Measurements from ENCODE around the gene RABGAP1L. TPM values are rescaled to one million over a fixed set of nuclear protein-coding genes. Genes with fewer than 3 reads are reported as not detected.

Gene RABGAP1L
- polyA plus RNA-seq, 3 donors, result 35.2 to 75.3 (median 63.3) TPM

DNA sequence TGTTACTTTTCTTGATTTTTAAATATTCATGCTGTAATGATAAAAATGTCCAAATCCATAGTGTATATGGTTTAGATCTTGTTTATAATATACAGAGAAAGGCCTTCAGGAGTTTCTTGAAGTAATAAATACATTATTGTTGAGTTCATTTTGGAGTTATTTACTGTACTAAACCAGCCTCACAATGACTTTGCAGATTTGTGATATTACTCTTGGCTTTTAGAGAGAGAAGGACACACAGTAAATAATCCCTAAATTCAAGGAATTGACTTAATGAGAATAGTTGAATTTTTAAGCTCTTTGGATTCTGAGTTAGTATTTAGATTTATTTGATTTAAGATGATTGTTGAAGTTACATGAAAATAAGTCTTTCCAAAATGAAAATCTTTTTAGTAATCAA lies 38.9 kb downstream of the RABGAP1L start:
- Mint-ChIP-seq H3K4me1 (peaks cover 8% of the 10 kb centered on the region), H3K36me3 (peaks cover 0 to 10% of the 10 kb centered on the region in 2 donors), H3K27ac (no peak overlapping the region), H3K27me3 (ENCODE audit: low read depth in 3 of 3) (no peaks in the 10 kb centered on the region), H3K9me3 (peaks cover 0 to 8% (median 1%) of the 10 kb centered on the region in 7 donors), H3K4me3 (no peak overlapping the region)
- Histone ChIP-seq H3K27me3 (ENCODE audit: control insufficient read depth in 2 of 2, insufficient read depth in 2 of 2, low read length in 2 of 2) (no peaks in the 10 kb centered on the region), H3K4me3 (replicated peaks in 1 of 3; ENCODE audit: low read depth in 2 of 3, low read length in 3 of 3) (no peak overlapping the region), H3K4me2 (replicated peaks; ENCODE audit: extremely low read depth, low read length, poor library complexity, severe bottlenecking) (no peak overlapping the region), H3K9me3 (replicated peaks in 1 of 2; ENCODE audit: control insufficient read depth in 1 of 2, insufficient read depth in 1 of 2, low read length in 2 of 2) (peaks cover 0 to 2% of the 10 kb centered on the region in 2 donors), H2AFZ (ENCODE audit: insufficient read depth, low read depth, low read length, poor library complexity, severe bottlenecking) (no peak overlapping the region), H4K20me1 (ENCODE audit: insufficient read depth, low read length) (peaks cover 4% of the 10 kb centered on the region), H3K4me1 (ENCODE audit: control insufficient read depth in 1 of 2, insufficient read depth in 2 of 2, low read length in 2 of 2) (no peaks in the 10 kb centered on the region), H3K79me2 (ENCODE audit: insufficient read depth, low read length) (no peaks in the 10 kb centered on the region), H3K9ac (ENCODE audit: insufficient read depth, low read length, poor library complexity, severe bottlenecking) (no peak overlapping the region), H3K27ac (ENCODE audit: low read depth in 1 of 2, low read length in 2 of 2) (no peak overlapping the region), H3K36me3 (replicated peaks in 1 of 2; ENCODE audit: control insufficient read depth in 1 of 2, insufficient read depth in 2 of 2, low read length in 2 of 2) (no peaks in the 10 kb centered on the region)
- DNase-seq, result no peak
- TF ChIP-seq, protein P1, sequence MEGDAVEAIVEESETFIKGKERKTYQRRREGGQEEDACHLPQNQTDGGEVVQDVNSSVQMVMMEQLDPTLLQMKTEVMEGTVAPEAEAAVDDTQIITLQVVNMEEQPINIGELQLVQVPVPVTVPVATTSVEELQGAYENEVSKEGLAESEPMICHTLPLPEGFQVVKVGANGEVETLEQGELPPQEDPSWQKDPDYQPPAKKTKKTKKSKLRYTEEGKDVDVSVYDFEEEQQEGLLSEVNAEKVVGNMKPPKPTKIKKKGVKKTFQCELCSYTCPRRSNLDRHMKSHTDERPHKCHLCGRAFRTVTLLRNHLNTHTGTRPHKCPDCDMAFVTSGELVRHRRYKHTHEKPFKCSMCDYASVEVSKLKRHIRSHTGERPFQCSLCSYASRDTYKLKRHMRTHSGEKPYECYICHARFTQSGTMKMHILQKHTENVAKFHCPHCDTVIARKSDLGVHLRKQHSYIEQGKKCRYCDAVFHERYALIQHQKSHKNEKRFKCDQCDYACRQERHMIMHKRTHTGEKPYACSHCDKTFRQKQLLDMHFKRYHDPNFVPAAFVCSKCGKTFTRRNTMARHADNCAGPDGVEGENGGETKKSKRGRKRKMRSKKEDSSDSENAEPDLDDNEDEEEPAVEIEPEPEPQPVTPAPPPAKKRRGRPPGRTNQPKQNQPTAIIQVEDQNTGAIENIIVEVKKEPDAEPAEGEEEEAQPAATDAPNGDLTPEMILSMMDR (IDR thresholded peaks at IDR 0.05), result no peak
- intact Hi-C loops (cut with micrococcal nuclease), result no loop called here

DNA sequence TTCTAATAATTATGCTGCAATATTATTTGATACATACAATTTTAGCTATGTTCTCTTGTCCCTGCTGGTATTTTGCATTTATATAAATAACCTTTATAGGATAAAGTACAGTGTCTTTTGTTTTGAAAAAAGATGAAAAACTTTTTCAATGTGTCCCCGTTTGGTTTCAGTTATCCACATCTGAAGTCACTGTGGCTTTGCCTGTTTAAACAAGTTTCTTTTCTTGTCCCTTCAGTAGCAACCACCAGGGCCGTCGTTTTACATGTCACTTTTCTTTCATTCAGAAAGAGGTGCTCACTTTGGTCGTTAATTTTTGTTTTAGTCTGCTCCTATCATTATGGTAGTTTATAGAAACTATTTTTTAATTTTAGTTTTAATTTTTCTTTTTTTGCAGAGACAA lies 41.4 kb downstream of the RABGAP1L start:
- intact Hi-C loops (cut with micrococcal nuclease), result no loop called here
- no peak overlapping the region for H3K4me3 Mint-ChIP-seq
- peaks cover 14% of the 10 kb centered on the region for H3K4me1 Mint-ChIP-seq
- no peaks in the 10 kb centered on the region for H3K27me3 ChIP-seq (ENCODE audit: control insufficient read depth in 2 of 2, insufficient read depth in 2 of 2, low read length in 2 of 2)
- peaks cover 4 to 29% (median 14%) of the 10 kb centered on the region in 7 donors for H3K9me3 Mint-ChIP-seq
- no peaks in the 10 kb centered on the region for H4K20me1 ChIP-seq (ENCODE audit: insufficient read depth, low read length)
- no peak overlapping the region for H3K9ac ChIP-seq (ENCODE audit: insufficient read depth, low read length, poor library complexity, severe bottlenecking)
- H3K79me2 ChIP-seq (ENCODE audit: insufficient read depth, low read length), result peaks cover 10% of the 10 kb centered on the region
- no peak for DNase-seq
- H3K4me3 ChIP-seq (replicated peaks in 1 of 3; ENCODE audit: low read depth in 2 of 3, low read length in 3 of 3), result no peak overlapping the region
- no peaks in the 10 kb centered on the region for H3K36me3 ChIP-seq (replicated peaks in 1 of 2; ENCODE audit: control insufficient read depth in 1 of 2, insufficient read depth in 2 of 2, low read length in 2 of 2)
- no CpG with 5 or more reads among the region's 4 CpGs for WGBS (ENCODE audit: insufficient coverage)
- H2AFZ ChIP-seq (ENCODE audit: insufficient read depth, low read depth, low read length, poor library complexity, severe bottlenecking), result no peak overlapping the region
- H3K36me3 Mint-ChIP-seq, result peaks cover 4 to 23% of the 10 kb centered on the region in 2 donors
- H3K4me1 ChIP-seq (ENCODE audit: control insufficient read depth in 1 of 2, insufficient read depth in 2 of 2, low read length in 2 of 2), result peaks cover 0 to 6% of the 10 kb centered on the region in 2 donors
- TF ChIP-seq, protein P1 (IDR thresholded peaks at IDR 0.05), result no peak
- no peak overlapping the region for H3K27ac ChIP-seq (ENCODE audit: low read depth in 1 of 2, low read length in 2 of 2)
- H3K27ac Mint-ChIP-seq, result no peak overlapping the region
- no peak overlapping the region for H3K4me2 ChIP-seq (replicated peaks; ENCODE audit: extremely low read depth, low read length, poor library complexity, severe bottlenecking)
- peaks cover 4 to 6% of the 10 kb centered on the region in 2 donors for H3K9me3 ChIP-seq (replicated peaks in 1 of 2; ENCODE audit: control insufficient read depth in 1 of 2, insufficient read depth in 1 of 2, low read length in 2 of 2)
- H3K27me3 Mint-ChIP-seq (ENCODE audit: low read depth in 3 of 3), result peaks cover 0 to 2% (median 0%) of the 10 kb centered on the region in 3 donors

All from CD14-positive monocyte (primary cell).